WTC11 (cell line): ENCODE data around the gene FBRSL1. TPM values are rescaled to one million over a fixed set of nuclear protein-coding genes. Genes with fewer than 3 reads are reported as not detected.

Experiments
- ATAC-seq: fragments of 200-7000 bp; cut with Tn5 transposase; 2 replicates; pipeline ENCODE4 v1.10.0; 2021; ENCODE audit warnings: mild to moderate bottlenecking, moderate library complexity
- CTCF ChIA-PET: fragments of 300-600 bp; sonication (Branson Sonifier 250); formaldehyde crosslinking; loops from one replicate; lab custom pipeline; 2021; ENCODE audit warnings: antibody characterized with exemption; lab: Charles Lee
- POLR2A ChIA-PET: fragments of 350-600 bp; sonication (Branson Sonifier 250); formaldehyde crosslinking; loops from one replicate; lab custom pipeline; 2021; ENCODE audit warnings: antibody characterized with exemption; lab: Charles Lee
- DNase-seq: peaks from one replicate; pipeline ENCODE4 v3.0.0; 2021; ENCODE audit warnings: low spot score
- H3K27ac Mint-ChIP-seq: 2 replicates; pipeline ENCODE4 v1.8.0; 2021; ENCODE audit warnings: mixed read lengths
- H3K27me3 Mint-ChIP-seq: 2 replicates; pipeline ENCODE4 v1.8.0; 2021; ENCODE audit warnings: low read depth, mild to moderate bottlenecking, moderate library complexity, mixed read lengths
- H3K36me3 Mint-ChIP-seq: 2 replicates; pipeline ENCODE4 v1.8.0; 2021; ENCODE audit warnings: mixed read lengths
- H3K4me1 Mint-ChIP-seq: 2 replicates; pipeline ENCODE4 v1.8.0; 2022; ENCODE audit warnings: mixed read lengths
- H3K4me3 Mint-ChIP-seq: 2 replicates; pipeline ENCODE4 v1.8.0; 2021; ENCODE audit warnings: mild to moderate bottlenecking, moderate library complexity, mixed read lengths
- H3K9me3 Mint-ChIP-seq: 2 replicates; pipeline ENCODE4 v1.8.0; 2021; ENCODE audit warnings: mixed read lengths
- AR ChIP-seq: fragments of 250-450 bp; sonication (Bioruptor Pico); IDR thresholded peaks from 2 replicates; pipeline ENCODE4 v1.9.0; 2021; ENCODE audit warnings: mild to moderate bottlenecking
- E2F4 ChIP-seq: sonication (generic); formaldehyde crosslinking; IDR thresholded peaks from 2 replicates; pipeline ENCODE4 v1.8.1; 2022; ENCODE audit warnings: low read depth, mild to moderate bottlenecking, moderate library complexity, missing genetic modification reagents, borderline replicate concordance
- HMGA2 ChIP-seq: fragments of 250-450 bp; sonication (Bioruptor Pico); IDR thresholded peaks from 2 replicates; pipeline ENCODE4 v1.4.0; 2021; ENCODE audit warnings: mild to moderate bottlenecking, moderate library complexity
- IRF2 ChIP-seq: sonication (generic); formaldehyde crosslinking; IDR thresholded peaks from 2 replicates; pipeline ENCODE4 v1.8.0; 2022; ENCODE audit warnings: low read depth, missing genetic modification reagents, borderline replicate concordance
- JUN ChIP-seq: sonication (generic); formaldehyde crosslinking; IDR thresholded peaks from 2 replicates; pipeline ENCODE4 v1.8.0; 2023; ENCODE audit warnings: mild to moderate bottlenecking, missing genetic modification reagents
- MXD4 ChIP-seq: fragments of 250-450 bp; sonication (Bioruptor Pico); IDR thresholded peaks from 2 replicates; pipeline ENCODE4 v1.8.0; 2021; ENCODE audit warnings: mild to moderate bottlenecking, moderate library complexity, borderline replicate concordance
- NFE2L1 ChIP-seq: sonication (generic); formaldehyde crosslinking; IDR thresholded peaks from 2 replicates; pipeline ENCODE4 v1.8.1; 2023; ENCODE audit warnings: missing genetic modification reagents
- RORB ChIP-seq: fragments of 250-450 bp; sonication (Bioruptor Pico); IDR thresholded peaks from 2 replicates; pipeline ENCODE4 v1.9.0; 2021; ENCODE audit warnings: mild to moderate bottlenecking
- SMAD4 ChIP-seq: sonication (generic); formaldehyde crosslinking; IDR thresholded peaks from 2 replicates; pipeline ENCODE4 v1.8.0; 2022; ENCODE audit warnings: mild to moderate bottlenecking, missing genetic modification reagents
- TEAD4 ChIP-seq: sonication (generic); formaldehyde crosslinking; IDR thresholded peaks from 2 replicates; pipeline ENCODE4 v1.8.0; 2022; ENCODE audit warnings: mild to moderate bottlenecking, missing genetic modification reagents
- USF1 ChIP-seq: sonication (generic); formaldehyde crosslinking; IDR thresholded peaks from 2 replicates; pipeline ENCODE4 v1.8.0; 2022; ENCODE audit warnings: mild to moderate bottlenecking, missing genetic modification reagents
- ZNF232 ChIP-seq: sonication (generic); formaldehyde crosslinking; IDR thresholded peaks from 2 replicates; pipeline ENCODE4 v1.8.0; 2022; ENCODE audit warnings: mild to moderate bottlenecking, missing genetic modification reagents
- ZNF423 ChIP-seq: fragments of 250-450 bp; sonication (Bioruptor Pico); IDR thresholded peaks from 2 replicates; pipeline ENCODE4 v2.1.2; 2022; ENCODE audit warnings: mild to moderate bottlenecking, moderate library complexity
- ZNF512 ChIP-seq: sonication (generic); formaldehyde crosslinking; IDR thresholded peaks from 2 replicates; pipeline ENCODE4 v1.8.1; 2022; ENCODE audit warnings: missing genetic modification reagents, borderline replicate concordance
- total RNA-seq: library from RNA; stranded (reverse); gene quantifications from 3 replicates; pipeline ENCODE4 v1.2.3, GENCODE V29; 2021
- TF ChIP-seq, protein P1 (sequence below): sonication (generic); formaldehyde crosslinking; IDR thresholded peaks from 2 replicates; pipeline ENCODE4 v1.8.1; 2023; ENCODE audit warnings: mild to moderate bottlenecking, missing genetic modification reagents
- TF ChIP-seq, protein P2 (sequence below): sonication (generic); formaldehyde crosslinking; IDR thresholded peaks from 2 replicates; pipeline ENCODE4 v1.8.1; 2022; ENCODE audit warnings: low read depth, missing genetic modification reagents, borderline replicate concordance
- TF ChIP-seq, protein P3 (sequence below): fragments of 250-450 bp; sonication (Bioruptor Pico); IDR thresholded peaks from 2 replicates; pipeline ENCODE4 v1.9.0; 2021; ENCODE audit warnings: mild to moderate bottlenecking
- TF ChIP-seq, protein P4 (sequence below): sonication (generic); formaldehyde crosslinking; IDR thresholded peaks from 2 replicates; pipeline ENCODE4 v1.8.1; 2023; ENCODE audit warnings: mild to moderate bottlenecking, missing genetic modification reagents, moderate library complexity

The FBRSL1 gene
- total RNA-seq, 1 experiment from 2014 or later: 129 TPM

DNA sequence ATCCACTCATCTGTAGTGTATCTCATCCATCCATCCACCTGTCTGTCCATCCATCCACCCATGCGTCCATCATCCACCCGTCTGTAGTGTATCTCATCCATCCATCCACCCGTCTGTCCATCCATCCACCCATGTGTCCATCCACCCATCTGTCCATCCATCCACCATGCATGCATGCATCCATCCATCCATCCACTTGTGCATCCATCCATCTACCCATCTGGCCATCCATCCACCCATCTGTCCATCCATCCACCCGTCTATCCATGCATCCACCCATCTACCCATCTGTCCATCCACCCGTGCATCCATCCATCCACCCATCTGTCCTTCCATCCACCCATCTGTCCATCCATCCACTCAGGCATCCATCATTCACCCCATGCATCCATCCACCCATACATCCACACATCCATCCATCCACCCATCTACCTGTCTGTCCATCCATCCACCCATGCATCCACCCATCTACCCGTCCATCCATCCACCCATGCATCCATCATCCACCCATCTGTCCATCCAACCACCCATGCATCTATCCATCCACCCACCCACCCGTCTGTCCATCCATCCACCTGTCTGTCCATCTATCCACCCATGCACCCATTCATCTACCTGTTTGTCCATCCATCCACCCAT is 28.5 kb downstream of the FBRSL1 start:
- no peak for DNase-seq
- ChIA-PET POLR2A (no interaction called here), CTCF (interaction anchor here (0.7 to 1.5 kb wide), 10 partner anchors 10 to 104 kb away, joined by 3 to 13 read pairs (median 6); no protein-coding TSS in a partner anchor)
- no peak for TF ChIP-seq HMGA2 (CRISPR knock-in tag)
- no peak for TF ChIP-seq NFE2L1 (CRISPR knock-in tag)
- TF ChIP-seq E2F4 (CRISPR knock-in tag): no peak
- no peak for TF ChIP-seq ZNF512 (CRISPR knock-in tag)
- TF ChIP-seq, protein P1, sequence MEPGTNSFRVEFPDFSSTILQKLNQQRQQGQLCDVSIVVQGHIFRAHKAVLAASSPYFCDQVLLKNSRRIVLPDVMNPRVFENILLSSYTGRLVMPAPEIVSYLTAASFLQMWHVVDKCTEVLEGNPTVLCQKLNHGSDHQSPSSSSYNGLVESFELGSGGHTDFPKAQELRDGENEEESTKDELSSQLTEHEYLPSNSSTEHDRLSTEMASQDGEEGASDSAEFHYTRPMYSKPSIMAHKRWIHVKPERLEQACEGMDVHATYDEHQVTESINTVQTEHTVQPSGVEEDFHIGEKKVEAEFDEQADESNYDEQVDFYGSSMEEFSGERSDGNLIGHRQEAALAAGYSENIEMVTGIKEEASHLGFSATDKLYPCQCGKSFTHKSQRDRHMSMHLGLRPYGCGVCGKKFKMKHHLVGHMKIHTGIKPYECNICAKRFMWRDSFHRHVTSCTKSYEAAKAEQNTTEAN (CRISPR knock-in tag): no peak
- TF ChIP-seq ZNF232 (CRISPR knock-in tag): no peak
- TF ChIP-seq AR (CRISPR knock-in tag): no peak
- TF ChIP-seq SMAD4 (CRISPR knock-in tag): no peak
- no peak for TF ChIP-seq MXD4 (CRISPR knock-in tag)
- H3K27ac Mint-ChIP-seq: no peak overlapping the region
- no peak for ATAC-seq
- peaks cover 16% of the 10 kb centered on the region for H3K36me3 Mint-ChIP-seq
- H3K4me1 Mint-ChIP-seq: no peaks in the 10 kb centered on the region
- H3K4me3 Mint-ChIP-seq: no peak overlapping the region
- peaks cover 16% of the 10 kb centered on the region for H3K9me3 Mint-ChIP-seq
- peaks cover 43% of the 10 kb centered on the region for H3K27me3 Mint-ChIP-seq

GRCh38 chr12:132520421-132521199 is 30.7 kb downstream of the FBRSL1 start:
- no peaks in the 10 kb centered on the region for H3K4me1 Mint-ChIP-seq
- H3K9me3 Mint-ChIP-seq: peaks cover 16% of the 10 kb centered on the region
- POLR2A ChIA-PET: no interaction called here
- DNase-seq: no peak
- H3K27me3 Mint-ChIP-seq: peaks cover 40% of the 10 kb centered on the region
- H3K4me3 Mint-ChIP-seq: no peak overlapping the region
- peaks cover 16% of the 10 kb centered on the region for H3K36me3 Mint-ChIP-seq
- CTCF ChIA-PET: interaction anchor here (0.8 to 1.4 kb wide), 6 partner anchors 14 to 107 kb away, joined by 3 to 15 read pairs (median 4); no protein-coding TSS in a partner anchor
- no peak for ATAC-seq
- H3K27ac Mint-ChIP-seq: no peak overlapping the region
- TF ChIP-seq, protein P1 (CRISPR knock-in tag): no peak
- TF ChIP-seq RORB: no peak
- TF ChIP-seq ZNF423 (CRISPR knock-in tag): no peak
- TF ChIP-seq, protein P2, sequence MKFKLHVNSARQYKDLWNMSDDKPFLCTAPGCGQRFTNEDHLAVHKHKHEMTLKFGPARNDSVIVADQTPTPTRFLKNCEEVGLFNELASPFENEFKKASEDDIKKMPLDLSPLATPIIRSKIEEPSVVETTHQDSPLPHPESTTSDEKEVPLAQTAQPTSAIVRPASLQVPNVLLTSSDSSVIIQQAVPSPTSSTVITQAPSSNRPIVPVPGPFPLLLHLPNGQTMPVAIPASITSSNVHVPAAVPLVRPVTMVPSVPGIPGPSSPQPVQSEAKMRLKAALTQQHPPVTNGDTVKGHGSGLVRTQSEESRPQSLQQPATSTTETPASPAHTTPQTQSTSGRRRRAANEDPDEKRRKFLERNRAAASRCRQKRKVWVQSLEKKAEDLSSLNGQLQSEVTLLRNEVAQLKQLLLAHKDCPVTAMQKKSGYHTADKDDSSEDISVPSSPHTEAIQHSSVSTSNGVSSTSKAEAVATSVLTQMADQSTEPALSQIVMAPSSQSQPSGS (CRISPR knock-in tag): no peak
- no peak for TF ChIP-seq HMGA2 (CRISPR knock-in tag)
- no peak for TF ChIP-seq IRF2 (CRISPR knock-in tag)
- TF ChIP-seq, protein P3, sequence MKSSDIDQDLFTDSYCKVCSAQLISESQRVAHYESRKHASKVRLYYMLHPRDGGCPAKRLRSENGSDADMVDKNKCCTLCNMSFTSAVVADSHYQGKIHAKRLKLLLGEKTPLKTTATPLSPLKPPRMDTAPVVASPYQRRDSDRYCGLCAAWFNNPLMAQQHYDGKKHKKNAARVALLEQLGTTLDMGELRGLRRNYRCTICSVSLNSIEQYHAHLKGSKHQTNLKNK (CRISPR knock-in tag): no peak
- no peak for TF ChIP-seq TEAD4 (CRISPR knock-in tag)
- TF ChIP-seq USF1 (CRISPR knock-in tag): no peak
- TF ChIP-seq, protein P4, sequence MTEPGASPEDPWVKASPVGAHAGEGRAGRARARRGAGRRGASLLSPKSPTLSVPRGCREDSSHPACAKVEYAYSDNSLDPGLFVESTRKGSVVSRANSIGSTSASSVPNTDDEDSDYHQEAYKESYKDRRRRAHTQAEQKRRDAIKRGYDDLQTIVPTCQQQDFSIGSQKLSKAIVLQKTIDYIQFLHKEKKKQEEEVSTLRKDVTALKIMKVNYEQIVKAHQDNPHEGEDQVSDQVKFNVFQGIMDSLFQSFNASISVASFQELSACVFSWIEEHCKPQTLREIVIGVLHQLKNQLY: no peak
- TF ChIP-seq JUN (CRISPR knock-in tag): no peak
- TF ChIP-seq ZNF512 (CRISPR knock-in tag): no peak
